Parathyroid adenoma (tissue), 2 donors: Measurements from ENCODE around the gene CNN2.

ENCODE experiments used
- H2AFZ ChIP-seq: fragments of 300-600 bp; sonication (generic); one replicate; pipeline ENCODE4 v1.7.0; 2017; ENCODE audit warnings: antibody characterized with exemption, mild to moderate bottlenecking
- H3K27ac ChIP-seq: fragments of 300-600 bp; sonication (generic); one replicate; pipeline ENCODE4 v1.7.0; 2017
- H3K27me3 ChIP-seq: fragments of 300-600 bp; sonication (generic); one replicate; pipeline ENCODE4 v1.7.0; 2017; ENCODE audit warnings: low read length; ENCODE audit not compliant: control insufficient read depth, insufficient read depth
- H3K36me3 ChIP-seq: fragments of 300-600 bp; sonication (generic); one replicate; pipeline ENCODE4 v1.7.0; 2017; ENCODE audit warnings: low read length; ENCODE audit not compliant: control insufficient read depth, insufficient read depth
- H3K4me1 ChIP-seq: fragments of 300-600 bp; sonication (generic); one replicate; pipeline ENCODE4 v1.7.0; 2017; ENCODE audit warnings: control low read depth
- H3K4me2 ChIP-seq: fragments of 300-600 bp; sonication (generic); one replicate; pipeline ENCODE4 v1.7.0; 2017; ENCODE audit warnings: low read length
- H3K4me3 ChIP-seq: fragments of 300-600 bp; sonication (generic); one replicate; pipeline ENCODE4 v1.7.0; 2017; ENCODE audit warnings: low read depth, low read length
- H3K79me2 ChIP-seq: fragments of 300-600 bp; sonication (generic); one replicate; pipeline ENCODE4 v1.7.0; 2017; ENCODE audit warnings: control low read depth
- H3K9ac ChIP-seq: fragments of 300-600 bp; sonication (generic); one replicate; pipeline ENCODE4 v1.7.0; 2017; ENCODE audit warnings: mild to moderate bottlenecking
- H3K9me3 ChIP-seq: fragments of 300-600 bp; sonication (generic); one replicate; pipeline ENCODE4 v1.7.0; 2017; ENCODE audit warnings: low read length; ENCODE audit not compliant: control insufficient read depth
- TF ChIP-seq, protein P1 (sequence below): fragments of 300-600 bp; sonication (generic); IDR thresholded peaks from one replicate; pipeline ENCODE4 v1.7.0; 2017; ENCODE audit warnings: antibody characterized with exemption, mild to moderate bottlenecking
- donor health status: primary hyperparathyroidism.

CNN2 gene

GRCh38 chr19:1069009-1069779 is 42.8 kb downstream of the CNN2 start:
- Histone ChIP-seq H3K36me3 (no peaks in the 10 kb centered on the region), H3K27ac (no peak overlapping the region), H3K4me1 (peaks cover 2% of the 10 kb centered on the region), H3K9me3 (no peaks in the 10 kb centered on the region), H3K79me2 (no peaks in the 10 kb centered on the region), H3K9ac (no peak overlapping the region), H3K4me3 (no peak overlapping the region), H2AFZ (no peak overlapping the region), H3K27me3 (peaks cover 7% of the 10 kb centered on the region), H3K4me2 (no peak overlapping the region)
- TF ChIP-seq, protein P1, sequence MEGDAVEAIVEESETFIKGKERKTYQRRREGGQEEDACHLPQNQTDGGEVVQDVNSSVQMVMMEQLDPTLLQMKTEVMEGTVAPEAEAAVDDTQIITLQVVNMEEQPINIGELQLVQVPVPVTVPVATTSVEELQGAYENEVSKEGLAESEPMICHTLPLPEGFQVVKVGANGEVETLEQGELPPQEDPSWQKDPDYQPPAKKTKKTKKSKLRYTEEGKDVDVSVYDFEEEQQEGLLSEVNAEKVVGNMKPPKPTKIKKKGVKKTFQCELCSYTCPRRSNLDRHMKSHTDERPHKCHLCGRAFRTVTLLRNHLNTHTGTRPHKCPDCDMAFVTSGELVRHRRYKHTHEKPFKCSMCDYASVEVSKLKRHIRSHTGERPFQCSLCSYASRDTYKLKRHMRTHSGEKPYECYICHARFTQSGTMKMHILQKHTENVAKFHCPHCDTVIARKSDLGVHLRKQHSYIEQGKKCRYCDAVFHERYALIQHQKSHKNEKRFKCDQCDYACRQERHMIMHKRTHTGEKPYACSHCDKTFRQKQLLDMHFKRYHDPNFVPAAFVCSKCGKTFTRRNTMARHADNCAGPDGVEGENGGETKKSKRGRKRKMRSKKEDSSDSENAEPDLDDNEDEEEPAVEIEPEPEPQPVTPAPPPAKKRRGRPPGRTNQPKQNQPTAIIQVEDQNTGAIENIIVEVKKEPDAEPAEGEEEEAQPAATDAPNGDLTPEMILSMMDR, result no peak

- Histone ChIP-seq H3K9me3 (no peaks in the 10 kb centered on the region), H3K79me2 (no peaks in the 10 kb centered on the region), H3K36me3 (no peaks in the 10 kb centered on the region), H3K27me3 (peaks cover 7% of the 10 kb centered on the region), H3K4me3 (no peak overlapping the region), H2AFZ (no peak overlapping the region), H3K9ac (no peak overlapping the region), H3K4me1 (no peaks in the 10 kb centered on the region), H3K4me2 (peak overlapping the region; percentile 13), H3K27ac (no peak overlapping the region)
- TF ChIP-seq, protein P1, result no peak
These were observed 44.1 kb downstream of the CNN2 start for GRCh38 chr19:1070576-1070930.

- Histone ChIP-seq H3K4me2 (peak overlapping the region; percentile 13), H3K36me3 (no peaks in the 10 kb centered on the region), H3K27ac (no peak overlapping the region), H3K79me2 (no peaks in the 10 kb centered on the region), H3K27me3 (peaks cover 7% of the 10 kb centered on the region), H3K9me3 (no peaks in the 10 kb centered on the region), H3K9ac (no peak overlapping the region), H2AFZ (no peak overlapping the region), H3K4me3 (no peak overlapping the region), H3K4me1 (no peaks in the 10 kb centered on the region)
- TF ChIP-seq, protein P1, result no peak
These were observed 44.8 kb downstream of the CNN2 start for GRCh38 chr19:1070931-1071791.

DNA sequence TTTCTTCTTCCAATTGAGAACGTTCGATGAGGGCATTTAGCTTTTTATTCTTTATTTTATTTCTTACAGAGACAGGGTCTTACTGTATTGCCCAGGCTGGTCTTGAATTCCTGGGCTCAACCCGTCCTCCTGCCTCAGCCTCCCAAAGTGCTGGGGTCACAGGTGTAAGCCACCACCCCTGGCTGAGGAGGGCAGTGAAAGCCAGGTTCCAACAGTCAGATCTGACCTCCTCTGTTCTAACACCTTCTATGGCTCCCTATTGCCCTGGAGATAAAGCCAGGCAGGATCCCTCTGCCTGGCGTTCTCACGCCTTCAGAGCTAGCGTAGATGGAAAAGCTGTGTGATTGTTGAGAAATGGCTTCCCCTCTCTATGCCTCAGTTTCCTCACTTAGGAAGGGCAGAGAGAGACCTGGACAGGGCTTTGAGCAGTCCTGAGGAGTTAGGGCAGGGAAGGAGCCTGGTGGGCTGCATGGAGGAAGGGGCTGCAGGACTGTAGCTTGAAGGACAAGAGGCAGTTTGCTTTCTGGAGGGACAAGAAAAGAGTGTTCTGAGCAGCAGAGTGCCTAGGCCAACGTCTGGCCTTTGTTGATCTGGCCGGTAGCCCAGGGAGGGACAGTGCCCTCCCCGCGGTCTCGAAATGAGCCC is 46.1 kb downstream of the CNN2 start:
- Histone ChIP-seq H3K4me1 (no peaks in the 10 kb centered on the region), H3K36me3 (no peaks in the 10 kb centered on the region), H3K4me3 (no peak overlapping the region), H3K9me3 (no peaks in the 10 kb centered on the region), H3K27me3 (peaks cover 2% of the 10 kb centered on the region), H3K27ac (no peak overlapping the region), H3K79me2 (no peaks in the 10 kb centered on the region), H2AFZ (no peak overlapping the region), H3K4me2 (no peak overlapping the region), H3K9ac (no peak overlapping the region)
- TF ChIP-seq, protein P1, result no peak
